IPS-NIHi7 (cell line): ENCODE measurements around the gene SPATA3.

Source experiments
- DNase-seq: peaks from one replicate; pipeline ENCODE4 v3.0.0; 2012; ENCODE audit warnings: mixed read lengths; ENCODE audit errors: extremely low spot score

SPATA3 gene

DNA sequence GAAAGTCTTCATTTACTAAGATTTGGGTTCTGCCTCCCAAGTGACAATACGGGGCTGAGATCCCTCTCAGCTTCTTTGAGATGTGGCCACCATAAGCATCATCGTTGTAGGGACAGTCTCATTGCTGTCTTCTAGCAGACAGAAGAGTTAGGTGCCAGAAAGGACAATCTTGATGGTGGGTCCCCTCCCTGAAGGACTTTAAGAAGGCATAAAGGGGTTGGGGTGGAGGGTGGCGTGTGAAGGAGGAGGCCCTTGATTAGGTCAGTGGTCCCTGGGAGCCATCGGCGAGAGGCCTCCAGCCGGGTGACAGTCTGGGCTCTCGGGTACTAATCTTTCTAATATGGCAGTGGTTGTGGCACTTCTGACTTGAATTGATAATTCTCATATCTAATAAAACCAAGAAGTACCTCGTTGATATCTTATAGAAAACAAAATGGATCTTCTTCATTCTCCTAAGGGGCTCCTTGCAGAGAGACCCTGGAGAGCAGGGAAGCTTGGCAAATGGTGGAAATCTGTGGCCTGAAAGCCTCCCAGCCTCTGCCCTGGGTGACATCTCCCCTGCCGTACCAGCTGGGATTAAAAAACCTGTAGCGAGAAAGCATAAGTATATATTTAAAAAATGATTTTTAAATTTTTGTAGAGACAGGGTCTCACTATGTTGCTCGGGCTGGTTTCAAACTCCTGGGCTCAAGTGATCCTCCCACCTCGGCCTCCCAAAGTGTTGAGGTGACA, 53.5 kb downstream of the SPATA3 start:
- DNase-seq, result no peak

DNA sequence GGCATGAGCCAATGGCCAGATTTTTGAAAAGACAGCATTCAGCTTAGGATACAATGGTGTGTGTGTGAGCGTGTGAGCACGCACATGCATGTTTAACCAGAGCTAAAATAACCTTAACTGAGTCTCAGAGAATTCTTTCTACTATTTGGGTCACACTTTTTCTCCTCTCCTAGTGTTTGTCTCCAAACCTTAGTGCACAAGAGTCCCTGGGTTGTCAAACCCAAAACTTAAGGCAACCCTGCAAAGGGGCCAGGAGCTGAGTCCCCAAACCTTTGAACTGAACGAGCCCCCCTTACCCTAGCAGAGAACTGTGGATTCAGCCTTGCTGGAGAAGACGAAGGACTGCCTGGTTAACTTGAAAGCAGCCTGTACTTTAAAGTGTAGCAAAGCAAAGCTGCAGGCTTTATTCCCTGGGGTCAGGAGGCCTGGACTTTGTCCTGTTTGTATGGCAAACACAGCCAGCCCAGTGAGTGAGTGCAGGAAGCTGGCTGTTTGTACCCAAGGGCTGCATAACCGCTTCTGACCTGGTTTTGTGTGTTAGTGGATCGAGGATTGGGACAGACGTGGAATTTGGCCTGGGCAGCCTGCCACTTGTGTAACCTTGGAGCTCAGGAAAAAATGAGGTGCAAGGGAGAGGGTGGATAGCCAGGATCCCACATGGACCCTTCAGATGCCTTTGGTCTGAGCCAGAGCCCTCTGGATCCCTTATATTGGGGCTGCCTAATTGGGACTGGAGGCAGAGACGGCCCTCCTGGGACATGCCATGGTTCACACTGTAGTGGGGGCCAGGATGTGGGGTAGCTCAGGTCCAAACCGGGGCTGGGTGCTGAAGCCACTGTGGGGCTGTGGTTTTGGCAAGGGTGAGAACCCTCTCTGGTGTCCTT, 54.3 kb downstream of the SPATA3 start:
- no peak for DNase-seq

DNA sequence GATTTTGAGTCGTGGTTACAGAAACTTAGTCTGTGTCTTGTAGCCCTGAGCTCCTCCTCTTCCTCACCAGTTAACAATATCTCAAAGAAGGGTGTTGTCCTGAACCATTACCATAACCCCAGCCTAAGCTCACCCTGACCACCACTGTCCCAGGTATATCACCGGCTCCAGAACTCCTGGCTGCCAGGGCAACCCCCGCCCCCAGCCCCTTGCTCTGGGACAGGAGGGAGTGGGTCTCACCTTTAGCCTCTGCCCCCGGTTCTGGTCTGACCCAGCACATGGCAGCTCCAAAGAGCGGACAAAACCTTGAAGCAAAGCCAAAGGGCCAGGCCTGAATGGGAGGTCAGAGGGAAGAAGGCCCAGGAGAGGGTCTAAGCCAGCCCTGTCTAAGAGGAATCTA, 55.2 kb downstream of the SPATA3 start:
- DNase-seq, result no peak

DNA sequence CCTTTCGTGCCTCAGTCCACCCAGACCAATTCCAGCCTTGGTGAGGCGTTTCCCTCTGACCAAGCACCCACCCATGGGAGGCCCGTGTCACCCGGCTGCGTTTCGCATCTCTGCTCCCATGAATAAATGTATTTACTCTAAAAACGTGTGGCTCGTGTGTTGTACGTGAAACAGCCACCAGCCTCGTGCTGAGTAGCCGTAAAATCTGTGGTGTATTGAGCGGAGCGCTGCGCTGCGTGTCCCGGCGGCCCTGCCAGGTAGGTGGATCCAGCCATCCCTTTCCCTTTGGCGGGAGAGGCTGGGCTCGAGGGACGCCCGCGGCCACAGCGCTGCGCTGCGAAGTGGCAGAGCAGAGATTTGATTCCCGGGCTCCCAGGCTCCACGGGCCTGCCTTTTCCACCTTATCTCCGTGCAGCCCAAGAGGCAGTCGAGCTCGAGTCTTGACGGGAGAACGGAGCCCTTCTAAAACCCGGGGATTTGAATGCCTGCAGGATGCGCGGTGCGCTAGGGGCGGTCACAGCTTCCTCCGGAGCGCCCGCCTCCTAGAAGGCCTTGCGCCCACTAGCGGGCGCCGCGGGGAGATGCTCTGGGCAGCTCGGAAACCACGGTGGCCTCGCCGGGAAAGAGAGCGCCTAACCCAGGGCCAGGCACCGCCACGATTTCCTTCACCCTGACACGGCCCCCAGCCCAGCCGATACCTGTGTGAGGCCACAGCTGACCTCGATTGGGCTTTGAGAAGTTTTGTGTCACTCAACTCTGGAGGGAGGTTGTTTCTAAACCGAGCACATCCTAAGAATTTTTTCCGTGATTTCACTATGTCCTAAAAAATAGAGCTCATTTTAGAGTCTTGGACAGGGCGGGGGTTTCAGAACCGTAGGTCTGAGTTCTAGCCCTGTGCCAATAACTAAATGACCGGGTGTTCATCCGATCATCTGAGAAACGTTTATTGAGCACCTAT, 56.9 kb downstream of the SPATA3 start:
- DNase-seq, result peak; percentile 88

DNA sequence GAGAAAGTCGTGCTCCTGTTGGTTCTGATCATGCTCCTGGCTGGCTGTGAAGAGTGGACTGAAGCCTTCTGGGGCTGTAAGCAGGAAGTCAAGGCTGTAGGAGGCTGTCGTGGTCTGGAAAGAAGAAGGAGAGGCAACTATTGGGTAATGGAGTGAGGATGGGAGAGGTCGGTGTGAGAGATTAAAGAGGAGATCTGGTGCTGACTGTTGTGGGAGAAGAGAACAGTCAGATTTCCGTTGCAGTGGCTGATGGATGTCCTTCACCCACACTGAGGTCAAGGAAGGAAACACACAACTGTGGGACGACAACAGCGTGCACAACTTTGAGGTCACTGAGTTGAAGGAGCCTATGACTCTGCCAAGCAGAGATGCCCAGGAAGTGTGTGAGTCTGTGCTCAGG, 57.9 kb downstream of the SPATA3 start:
- DNase-seq, result no peak

DNA sequence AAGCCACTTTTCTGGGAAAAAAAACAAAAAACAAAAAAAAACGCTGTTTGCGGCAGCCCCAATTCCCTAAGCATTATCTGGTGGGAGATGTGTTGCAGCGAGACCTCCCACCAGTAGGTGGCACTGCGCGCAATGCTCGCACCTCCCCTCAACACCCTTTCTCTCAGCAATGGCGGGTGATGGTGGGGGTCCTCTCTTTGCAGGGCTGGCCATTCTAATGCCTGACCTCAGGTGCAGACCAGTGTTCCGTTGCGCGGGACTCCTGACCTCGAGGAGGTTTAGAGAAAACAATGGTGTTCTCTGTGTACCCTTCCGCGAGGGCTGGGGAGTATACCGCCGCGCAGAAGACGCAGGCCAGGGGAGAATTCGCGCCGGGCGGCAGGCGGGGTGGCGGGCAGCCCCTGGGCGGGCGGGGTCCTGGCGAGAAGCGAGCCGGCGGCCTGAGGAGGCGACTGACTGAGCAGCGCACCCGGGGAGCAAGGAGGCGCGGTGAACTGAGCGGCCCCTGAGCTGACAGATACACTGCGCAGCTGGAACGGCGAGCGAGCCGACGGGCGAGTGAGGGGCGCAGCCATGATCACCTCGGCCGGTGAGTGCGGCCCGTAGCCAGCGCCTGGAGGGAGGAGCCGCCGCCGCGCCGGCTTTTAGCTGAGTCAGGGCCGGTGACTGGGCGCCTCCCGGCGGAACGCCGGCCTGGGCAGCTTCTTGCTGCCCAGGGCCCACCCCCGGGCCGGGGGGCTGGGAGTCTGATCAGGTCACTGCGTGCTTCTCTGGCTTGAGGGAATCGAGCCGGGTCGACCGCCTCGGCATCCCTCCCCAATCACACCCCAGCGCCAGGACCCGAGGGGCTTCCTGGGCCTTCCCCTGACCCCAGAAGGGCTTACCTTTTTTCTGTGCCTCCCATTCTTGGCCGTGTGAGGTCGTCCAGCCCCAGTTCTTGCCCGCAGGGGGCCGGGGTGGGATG, 60.8 kb downstream of the SPATA3 start, which contains the start of gene PSMD1:
Gene PSMD1, plus strand, starts transcription at position 415 of the 964 bp plus-strand sequence. Its CDS starts 159 bp downstream, at position 574.
- peak; percentile 94 for DNase-seq

DNA sequence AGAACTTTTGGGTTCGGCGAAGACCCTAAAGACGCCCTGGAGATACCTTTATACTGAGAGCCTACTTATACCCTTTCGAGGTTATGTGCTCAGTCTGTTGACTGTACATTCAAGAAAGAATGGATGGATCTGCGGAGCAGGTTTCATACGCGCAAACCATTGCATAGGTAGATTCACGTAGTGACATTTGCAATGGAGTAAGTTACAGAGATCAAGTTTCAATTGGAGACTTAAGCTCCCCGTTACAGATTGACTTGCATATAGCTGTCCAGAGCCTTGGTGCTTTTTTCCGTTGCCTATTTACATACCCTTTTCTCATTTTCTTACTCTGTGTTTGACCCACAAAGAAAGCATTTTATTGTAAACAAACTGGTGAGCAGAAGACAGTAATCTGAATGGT, 61.7 kb downstream of the SPATA3 start:
- no peak for DNase-seq
